Activated CD4-positive, alpha-beta T cell treated with anti-CD3 and anti-CD28 coated beads for 4 hours (primary cell): ENCODE measurements around the gene BCR.

Source experiments
- DNase-seq, 2 donors: peaks; one replicate each; pipeline ENCODE4 v3.0.0-alpha.2; 2020

The BCR gene

DNA sequence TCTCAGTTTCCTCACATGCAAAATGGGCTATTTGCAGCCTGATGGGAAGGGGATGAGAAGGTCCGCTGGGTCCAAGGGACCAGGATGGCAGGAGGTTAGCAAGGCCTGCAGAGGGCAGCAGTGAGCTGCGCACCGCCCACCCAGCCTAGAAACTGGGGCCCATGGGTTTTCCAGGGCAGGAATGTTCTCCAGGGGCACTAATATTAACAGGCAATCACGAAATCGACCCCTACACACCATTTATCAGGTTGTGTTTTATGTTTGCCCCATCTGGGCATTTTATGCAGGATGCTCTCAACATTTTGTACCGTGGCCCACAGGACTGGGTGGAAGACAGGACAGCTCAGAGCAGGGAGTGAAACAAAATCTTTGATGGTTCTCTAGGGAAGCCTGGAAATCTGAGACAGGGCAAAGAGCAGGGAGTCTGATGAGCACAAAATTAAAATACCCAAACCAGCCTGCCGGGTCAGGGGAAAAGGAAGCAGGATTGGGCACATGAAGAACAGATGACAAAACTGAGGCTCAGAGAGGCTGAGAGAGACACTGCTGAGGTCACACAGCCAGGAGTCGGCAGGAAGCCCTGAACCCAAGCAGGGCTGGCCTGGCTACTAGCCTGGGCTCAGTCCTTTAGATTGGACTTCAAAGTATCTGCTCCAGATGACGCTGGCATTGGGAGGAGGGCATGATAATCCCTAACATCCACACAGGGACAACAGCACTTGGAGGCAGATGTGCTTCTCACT lies 1.6 kb upstream of the BCR start:
- peak; percentile 55 to 67 for DNase-seq

GRCh38 chr22:23179381-23180299 lies 669 bp upstream of the BCR start:
- DNase-seq: no peak

- DNase-seq: peak; percentile 17 to 24
Observed at GRCh38 chr22:23180893-23181720, 798 bp downstream of the BCR start.

GRCh38 chr22:23181721-23182308 lies 1.5 kb downstream of the BCR start:
- peak in 1 of 2 donors; percentile 17 for DNase-seq

DNA sequence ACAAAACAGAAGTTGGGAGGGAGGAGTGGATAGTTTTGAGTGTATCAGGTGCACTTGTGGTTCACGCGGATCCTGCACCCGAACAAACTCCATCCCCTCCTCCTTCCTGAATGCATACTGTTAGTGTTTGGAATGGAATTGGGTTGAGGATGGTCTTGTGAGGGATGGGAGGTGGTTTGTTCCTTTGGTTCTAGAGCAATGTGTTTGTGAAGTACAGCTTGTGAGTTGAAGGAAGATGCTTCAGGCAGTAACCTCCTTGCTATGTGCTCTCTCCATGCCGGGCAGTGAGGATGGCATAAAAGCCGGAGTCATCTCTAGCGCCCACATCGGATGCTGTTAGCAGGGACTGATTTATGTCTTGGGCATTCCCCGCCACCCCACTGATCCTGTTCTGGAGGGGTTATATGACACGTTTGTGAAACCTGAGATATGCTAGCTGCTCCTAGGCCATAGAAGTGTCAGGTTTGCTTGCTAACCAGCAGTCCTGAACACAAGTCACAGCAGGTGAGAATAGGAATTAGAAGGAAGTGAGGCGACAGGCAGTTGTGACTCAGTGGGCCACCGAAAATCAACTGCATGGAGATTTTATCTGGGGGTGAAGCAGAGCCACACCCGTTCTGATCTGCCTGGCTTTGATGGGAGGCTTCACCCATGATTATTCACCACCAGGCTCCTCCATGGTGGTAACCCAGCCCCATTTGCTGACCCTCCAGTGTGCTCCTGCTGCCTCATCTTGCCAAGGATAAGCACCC lies 2.2 kb downstream of the BCR start:
- peak; percentile 56 to 67 for DNase-seq

- no peak for DNase-seq
Observed at GRCh38 chr22:23183061-23183698, 2.9 kb downstream of the BCR start.

DNA sequence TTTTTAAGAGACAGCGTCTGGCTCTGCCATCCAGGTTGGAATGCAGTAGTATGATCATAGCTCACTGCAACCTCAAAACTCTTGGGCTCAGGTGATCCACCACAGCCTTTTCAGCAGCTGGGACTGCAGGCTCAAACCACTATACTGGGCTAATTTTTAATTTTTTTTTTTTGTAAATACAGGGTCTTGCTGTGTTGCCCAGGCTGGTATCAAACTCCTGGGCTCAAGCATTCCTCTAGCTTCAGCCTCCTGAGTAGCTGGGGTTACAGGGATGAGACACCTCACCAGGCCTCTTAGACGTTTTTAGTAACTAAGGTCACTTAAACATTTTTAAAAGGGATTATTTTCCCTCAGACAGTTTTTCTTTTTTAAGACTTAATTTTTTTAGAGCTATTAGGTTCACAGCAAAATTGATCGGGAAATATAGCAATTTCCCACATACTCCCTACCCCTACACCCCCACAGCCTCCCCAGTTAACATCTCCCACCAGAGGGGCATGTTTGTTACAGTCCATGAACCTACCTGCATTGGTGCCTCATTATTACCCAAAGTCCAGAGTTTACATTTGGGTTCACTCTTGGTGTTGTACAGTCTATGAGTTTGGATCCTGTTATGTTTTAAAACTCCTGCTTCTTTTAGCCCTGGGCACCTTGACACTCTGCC lies 3.9 kb downstream of the BCR start:
- no peak for DNase-seq

DNA sequence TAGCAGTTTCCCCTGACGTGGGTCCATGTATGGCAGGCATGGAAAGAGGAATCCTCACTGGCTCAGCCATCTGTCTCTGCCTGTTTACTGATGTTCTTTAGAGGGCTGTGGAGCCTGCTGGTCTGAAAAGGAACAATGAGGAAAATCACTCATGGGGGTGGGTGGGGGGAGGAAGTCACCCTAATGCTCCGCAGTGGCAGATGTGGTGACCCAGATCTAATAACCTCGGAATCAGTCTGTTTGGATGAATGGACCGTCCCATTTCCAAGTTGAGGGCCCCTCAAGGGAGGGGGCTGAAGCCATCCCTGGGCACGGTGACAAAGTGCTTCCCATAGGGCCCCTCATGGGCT lies 4.4 kb downstream of the BCR start:
- no peak for DNase-seq

GRCh38 chr22:23187211-23187610 lies 6.9 kb downstream of the BCR start:
- no peak for DNase-seq

DNA sequence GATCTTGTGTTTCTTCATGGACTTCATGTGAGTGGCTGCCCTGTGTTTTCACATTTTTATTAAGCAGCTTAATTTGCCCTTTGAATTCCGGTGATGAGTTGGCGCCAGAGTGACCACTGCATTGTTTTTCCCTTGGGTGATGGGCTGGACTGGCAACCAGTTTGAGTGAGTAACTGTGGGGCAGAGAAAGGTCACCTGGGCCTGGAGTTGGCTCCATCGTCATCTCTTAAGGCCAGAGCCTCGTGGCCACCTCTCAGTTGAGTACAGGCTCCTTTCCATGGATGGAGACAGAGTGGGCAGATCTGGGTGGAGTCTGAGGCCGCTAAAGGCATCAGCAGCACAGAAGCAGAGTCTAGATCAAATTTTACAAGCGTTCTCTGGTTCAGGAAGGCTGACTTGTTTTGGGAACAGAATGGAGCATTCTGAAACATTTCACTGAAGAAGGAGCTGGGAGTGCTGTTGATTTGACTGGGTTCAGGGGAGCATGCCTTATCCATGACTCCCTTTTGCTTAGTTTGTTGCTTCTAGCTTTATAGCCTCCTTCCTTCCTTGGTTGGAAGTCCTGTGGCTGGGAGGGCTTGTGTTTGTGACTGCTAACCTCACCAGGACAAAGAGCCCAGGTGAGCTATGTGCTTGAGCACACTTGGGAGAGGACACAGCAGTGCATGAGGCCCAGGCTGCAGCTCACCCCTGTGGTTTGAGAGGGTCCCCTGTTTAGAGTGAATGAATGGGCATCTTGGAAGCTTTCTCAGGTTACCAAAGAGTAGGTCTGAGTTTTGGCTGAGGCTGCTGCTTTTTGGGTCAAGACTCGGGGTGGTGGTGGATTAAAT lies 7.8 kb downstream of the BCR start:
- no peak for DNase-seq

DNA sequence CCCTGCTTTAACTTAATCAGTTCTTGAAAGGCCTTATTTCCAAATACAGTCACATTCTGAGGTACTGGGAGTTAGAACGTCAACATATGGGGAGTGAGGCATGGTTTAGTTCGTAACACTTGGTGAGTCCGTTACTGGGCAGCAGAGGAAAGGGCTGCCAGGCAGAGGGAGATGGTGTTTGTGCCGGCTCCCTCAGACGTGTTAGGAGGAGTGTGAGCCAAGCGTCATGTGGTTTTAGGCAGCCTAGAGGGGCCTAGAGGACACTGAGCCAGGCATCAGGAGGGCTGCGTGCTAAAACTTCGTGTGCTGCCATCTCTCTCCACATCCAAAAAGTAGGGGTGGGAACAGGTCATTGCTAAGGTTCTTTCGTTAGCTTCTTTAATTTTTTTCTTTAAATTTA lies 10.2 kb downstream of the BCR start:
- no peak for DNase-seq

DNA sequence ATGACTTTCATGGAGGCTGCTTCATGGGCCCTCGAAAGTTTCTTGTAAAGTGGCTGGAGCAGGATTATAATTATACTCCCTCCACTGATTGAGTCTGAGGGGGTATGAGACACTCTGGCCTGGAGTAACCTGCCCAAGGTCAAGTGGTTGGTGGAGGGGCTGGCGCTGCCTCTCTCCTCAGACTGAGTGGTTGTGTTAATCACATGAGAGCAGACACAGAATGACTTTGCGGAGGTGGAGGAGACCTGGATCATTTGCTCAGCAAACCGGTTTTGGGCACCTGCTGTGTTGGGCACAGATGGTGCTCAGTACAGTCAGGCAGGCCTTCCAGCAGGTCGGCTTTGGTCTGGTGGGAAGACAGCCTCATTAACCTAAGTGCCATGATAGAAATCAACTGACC lies 11.8 kb downstream of the BCR start:
- no peak for DNase-seq

GRCh38 chr22:23192558-23192957 lies 12.2 kb downstream of the BCR start:
- no peak for DNase-seq

- DNase-seq: no peak
Observed at GRCh38 chr22:23193196-23193827, 13.0 kb downstream of the BCR start.

- no peak for DNase-seq
Observed at GRCh38 chr22:23193882-23194281, 13.6 kb downstream of the BCR start.

GRCh38 chr22:23196165-23196564 lies 15.9 kb downstream of the BCR start:
- no peak for DNase-seq

DNA sequence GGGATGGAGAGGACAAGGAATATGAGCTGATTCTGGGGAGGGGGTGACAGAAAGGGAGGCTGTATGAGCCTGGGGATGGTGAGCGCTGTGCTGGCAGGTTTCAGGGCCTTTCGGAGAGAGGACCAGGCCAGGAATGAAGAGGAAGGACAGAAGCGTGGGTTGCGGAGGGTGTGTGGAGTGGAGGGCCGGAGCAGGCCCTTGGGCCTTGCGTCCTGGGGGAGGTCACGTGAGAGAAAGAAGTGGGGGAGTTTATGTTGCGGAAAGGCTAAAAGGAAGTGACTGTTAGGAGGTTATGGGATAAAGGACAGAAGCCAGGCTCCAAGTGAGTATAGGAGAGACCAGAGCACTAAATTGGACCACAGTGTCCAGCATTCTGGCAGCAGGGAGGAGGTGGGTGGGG lies 17.5 kb downstream of the BCR start:
- no peak for DNase-seq

DNA sequence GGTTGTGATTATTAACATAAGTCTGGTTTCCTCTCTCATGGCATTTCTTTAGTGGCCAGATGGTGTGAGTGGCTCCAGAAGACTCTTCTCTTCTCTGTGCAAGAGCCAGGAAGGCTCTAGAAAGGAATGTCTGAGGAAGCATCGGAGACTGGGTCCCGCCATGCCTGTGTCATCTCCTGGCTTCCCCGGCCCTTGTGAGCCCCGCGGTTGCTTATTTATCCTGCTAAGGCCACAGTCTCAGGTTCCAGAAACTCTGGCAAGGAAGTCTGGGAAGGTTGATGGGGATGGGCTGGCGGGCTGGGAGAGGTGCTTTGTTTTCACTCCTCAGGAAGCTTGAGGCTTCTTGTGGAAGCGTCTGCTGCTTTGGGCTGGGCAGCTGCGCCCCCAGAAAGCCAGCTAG lies 18.9 kb downstream of the BCR start:
- DNase-seq: no peak

GRCh38 chr22:23200898-23201297 lies 20.6 kb downstream of the BCR start:
- no peak for DNase-seq
